ENCODE measurements around the gene TBX5.

Gene TBX5

DNA sequence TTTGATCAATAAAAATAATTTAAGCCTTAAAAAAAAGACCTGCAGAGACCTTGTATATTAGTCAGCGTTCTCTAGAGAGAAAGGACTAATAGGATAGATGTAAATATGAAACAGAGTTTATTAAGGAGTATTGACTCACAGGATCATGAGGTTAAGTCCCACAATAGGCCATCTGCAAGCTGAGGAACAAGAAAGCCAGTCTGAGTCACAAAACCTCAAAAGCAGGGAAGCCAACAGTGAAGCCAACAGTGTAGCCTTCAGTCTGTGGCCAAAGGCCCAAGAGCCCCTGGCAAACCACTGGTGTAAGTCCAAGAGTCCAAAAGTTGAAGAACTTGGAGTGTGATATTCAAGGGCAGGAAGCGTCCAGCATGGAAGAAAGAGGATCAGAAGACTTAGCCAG lies 66.3 kb downstream of the TBX5 start:
- DNase-seq (ENCODE audit: low spot score), result no peak
- in situ Hi-C loops (cut with MboI; ENCODE audit: low pct_unique_long_range_greater_than_20kb, low sequenced_read_pairs, unreplicated experiment), result no loop called here
- TF ChIP-seq, protein P1, sequence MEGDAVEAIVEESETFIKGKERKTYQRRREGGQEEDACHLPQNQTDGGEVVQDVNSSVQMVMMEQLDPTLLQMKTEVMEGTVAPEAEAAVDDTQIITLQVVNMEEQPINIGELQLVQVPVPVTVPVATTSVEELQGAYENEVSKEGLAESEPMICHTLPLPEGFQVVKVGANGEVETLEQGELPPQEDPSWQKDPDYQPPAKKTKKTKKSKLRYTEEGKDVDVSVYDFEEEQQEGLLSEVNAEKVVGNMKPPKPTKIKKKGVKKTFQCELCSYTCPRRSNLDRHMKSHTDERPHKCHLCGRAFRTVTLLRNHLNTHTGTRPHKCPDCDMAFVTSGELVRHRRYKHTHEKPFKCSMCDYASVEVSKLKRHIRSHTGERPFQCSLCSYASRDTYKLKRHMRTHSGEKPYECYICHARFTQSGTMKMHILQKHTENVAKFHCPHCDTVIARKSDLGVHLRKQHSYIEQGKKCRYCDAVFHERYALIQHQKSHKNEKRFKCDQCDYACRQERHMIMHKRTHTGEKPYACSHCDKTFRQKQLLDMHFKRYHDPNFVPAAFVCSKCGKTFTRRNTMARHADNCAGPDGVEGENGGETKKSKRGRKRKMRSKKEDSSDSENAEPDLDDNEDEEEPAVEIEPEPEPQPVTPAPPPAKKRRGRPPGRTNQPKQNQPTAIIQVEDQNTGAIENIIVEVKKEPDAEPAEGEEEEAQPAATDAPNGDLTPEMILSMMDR (IDR thresholded peaks at IDR 0.05; ENCODE audit: extremely low read depth, insufficient read depth, missing control alignments), result no peak

DNA sequence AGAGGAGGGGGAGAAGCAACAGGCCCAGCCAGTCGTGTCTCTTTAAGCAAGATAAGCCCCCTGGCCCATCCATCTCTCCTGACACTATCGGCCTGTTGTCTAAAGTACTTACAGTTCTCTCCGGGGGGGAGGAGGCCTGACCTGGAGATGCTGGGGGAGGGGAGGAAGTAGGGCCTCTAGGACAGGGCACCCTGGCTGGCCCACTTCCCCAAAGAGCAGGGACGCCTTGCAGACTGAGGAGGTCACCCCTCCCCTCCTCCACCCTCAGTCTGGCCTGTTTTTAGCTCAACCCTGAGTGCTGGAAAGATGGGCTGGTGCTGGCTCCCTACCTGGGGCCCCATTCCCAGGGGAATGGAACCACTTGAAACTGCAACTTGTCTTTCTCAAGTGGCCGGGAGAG lies 70.3 kb downstream of the TBX5 start:
- in situ Hi-C loops (cut with MboI; ENCODE audit: low pct_unique_long_range_greater_than_20kb, low sequenced_read_pairs, unreplicated experiment), result no loop called here
- no peak for DNase-seq (ENCODE audit: low spot score)
- TF ChIP-seq, protein P1 (IDR thresholded peaks at IDR 0.05; ENCODE audit: extremely low read depth, insufficient read depth, missing control alignments), result no peak

DNA sequence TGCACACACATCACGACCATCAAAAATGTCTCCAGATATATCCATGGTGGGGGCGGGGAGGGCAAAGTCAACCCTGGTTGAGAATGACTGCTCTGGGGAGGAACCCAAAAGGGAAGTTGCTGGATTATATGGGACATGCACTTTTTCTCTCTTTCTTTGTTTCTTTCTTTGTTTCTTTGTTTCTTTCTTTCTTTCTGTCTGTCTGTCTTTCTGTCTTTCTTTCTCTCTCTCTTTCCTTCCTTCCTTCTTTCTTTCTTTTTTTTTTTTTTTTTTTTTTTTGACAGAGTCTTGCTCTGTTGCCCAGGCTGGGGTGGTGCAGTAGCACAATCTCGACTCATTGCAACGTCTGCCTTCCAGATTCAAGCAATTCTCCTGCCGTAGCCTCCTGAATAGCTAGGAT lies 71.5 kb downstream of the TBX5 start:
- in situ Hi-C loops (cut with MboI; ENCODE audit: low pct_unique_long_range_greater_than_20kb, low sequenced_read_pairs, unreplicated experiment), result no loop called here
- no peak for DNase-seq (ENCODE audit: low spot score)
- TF ChIP-seq, protein P1 (IDR thresholded peaks at IDR 0.05; ENCODE audit: extremely low read depth, insufficient read depth, missing control alignments), result no peak

DNA sequence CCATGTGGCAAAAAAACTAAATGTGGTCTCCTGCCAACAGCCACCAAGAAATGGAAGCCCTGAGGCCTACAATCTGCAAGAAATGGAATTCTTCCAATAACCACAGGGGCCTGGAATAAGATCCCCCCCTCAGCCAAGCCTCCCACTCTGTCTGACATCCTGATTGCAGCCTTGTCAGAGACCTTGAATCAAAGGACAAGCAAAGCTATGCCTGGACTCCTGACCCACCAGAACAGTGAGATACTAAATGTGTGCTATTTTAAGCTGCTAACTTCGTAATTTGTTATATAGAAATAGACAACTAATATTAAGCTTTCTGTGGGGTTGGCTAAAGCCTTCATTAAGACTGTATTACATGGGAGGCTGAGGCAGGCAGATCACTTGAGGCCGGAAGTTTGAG lies 77.7 kb downstream of the TBX5 start:
- in situ Hi-C loops (cut with MboI; ENCODE audit: low pct_unique_long_range_greater_than_20kb, low sequenced_read_pairs, unreplicated experiment), result no loop called here
- DNase-seq (ENCODE audit: low spot score), result no peak
- TF ChIP-seq, protein P1 (IDR thresholded peaks at IDR 0.05; ENCODE audit: extremely low read depth, insufficient read depth, missing control alignments), result no peak

DNA sequence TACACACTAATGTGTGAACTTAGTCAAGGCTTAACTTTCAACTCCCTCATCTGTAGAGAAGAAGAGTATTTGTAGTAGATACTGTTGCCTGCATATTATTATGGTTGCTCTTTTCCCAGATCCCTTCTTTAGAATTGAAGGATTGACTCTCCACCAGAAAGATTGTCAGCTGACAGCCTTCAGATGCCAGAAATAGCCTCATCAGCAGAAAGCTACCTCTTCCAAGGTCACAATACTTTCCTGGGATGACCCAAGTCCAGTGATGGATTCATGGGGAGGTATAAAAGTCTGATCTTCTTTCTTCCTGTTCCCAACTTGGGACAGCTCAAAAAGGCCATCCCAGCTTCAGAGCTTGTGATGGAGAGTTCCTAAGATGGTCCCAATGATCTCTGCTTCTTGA lies 78.2 kb downstream of the TBX5 start:
- TF ChIP-seq, protein P1 (IDR thresholded peaks at IDR 0.05; ENCODE audit: extremely low read depth, insufficient read depth, missing control alignments), result no peak
- no peak for DNase-seq (ENCODE audit: low spot score)
- in situ Hi-C loops (cut with MboI; ENCODE audit: low pct_unique_long_range_greater_than_20kb, low sequenced_read_pairs, unreplicated experiment), result no loop called here

DNA sequence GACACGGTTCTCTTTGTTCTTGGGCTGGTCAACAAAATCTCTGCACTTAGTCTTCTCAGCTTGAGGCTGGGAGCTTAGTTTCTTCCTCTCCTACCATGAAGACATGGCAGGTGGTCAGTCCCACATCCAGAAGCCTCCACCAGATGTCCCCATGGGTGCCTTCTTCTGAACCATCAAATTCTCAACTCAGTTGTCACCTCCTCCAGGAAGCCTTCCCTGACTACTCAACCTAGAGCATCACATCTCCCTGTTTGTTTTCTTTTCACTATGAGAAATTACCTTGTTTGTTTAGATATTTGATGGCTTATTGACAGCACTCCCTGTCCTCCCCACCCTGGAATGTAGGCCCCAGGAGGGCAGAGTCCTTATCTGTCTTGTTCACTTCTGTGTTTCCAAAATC lies 84.4 kb downstream of the TBX5 start:
- TF ChIP-seq, protein P1 (IDR thresholded peaks at IDR 0.05; ENCODE audit: extremely low read depth, insufficient read depth, missing control alignments), result no peak
- in situ Hi-C loops (cut with MboI; ENCODE audit: low pct_unique_long_range_greater_than_20kb, low sequenced_read_pairs, unreplicated experiment), result no loop called here
- DNase-seq (ENCODE audit: low spot score), result no peak

DNA sequence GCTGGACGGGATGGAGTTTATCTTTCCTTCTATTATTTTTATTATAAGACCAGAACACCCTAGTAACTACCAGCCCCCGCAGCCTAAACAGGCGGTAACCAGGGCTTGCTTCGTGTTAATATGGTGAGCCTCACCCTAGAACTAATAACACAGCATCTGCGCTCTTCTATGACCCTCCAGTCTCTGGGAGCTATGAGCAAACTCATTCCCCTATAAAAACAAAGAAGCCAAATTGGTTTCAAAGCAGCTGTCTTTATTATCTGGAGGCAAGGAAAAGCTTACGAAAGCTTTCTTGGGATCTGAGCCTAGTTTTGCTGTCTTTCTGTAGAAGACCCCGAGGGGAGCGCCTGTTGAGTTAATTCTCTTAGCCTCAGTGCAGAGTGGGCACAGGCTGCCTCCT lies 85.0 kb downstream of the TBX5 start:
- TF ChIP-seq, protein P1 (IDR thresholded peaks at IDR 0.05; ENCODE audit: extremely low read depth, insufficient read depth, missing control alignments), result no peak
- DNase-seq (ENCODE audit: low spot score), result no peak
- in situ Hi-C loops (cut with MboI; ENCODE audit: low pct_unique_long_range_greater_than_20kb, low sequenced_read_pairs, unreplicated experiment), result no loop called here
